Sigmoid colon (tissue), 3 donors: Measurements from ENCODE around the gene TMEM114.

Experiments
- POLR2A ChIP-seq, 2 donors: fragments of 450-650 bp; IDR thresholded peaks; one replicate each; pipeline ENCODE4 v1.6.1; 2016; ENCODE audit warnings: antibody characterized with exemption in 2 of 2, mild to moderate bottlenecking in 2 of 2, moderate library complexity in 2 of 2
- TF ChIP-seq, protein P1 (sequence below), 4 experiments: fragments of 450-650 bp in 3 of 4; fragments of 200-600 bp in 1 of 4; IDR thresholded peaks; one replicate each; pipeline ENCODE4 v1.5.1; 2016 to 2019; ENCODE audit warnings: antibody characterized with exemption in 4 of 4, mild to moderate bottlenecking in 3 of 4, moderate library complexity in 2 of 4

DNA sequence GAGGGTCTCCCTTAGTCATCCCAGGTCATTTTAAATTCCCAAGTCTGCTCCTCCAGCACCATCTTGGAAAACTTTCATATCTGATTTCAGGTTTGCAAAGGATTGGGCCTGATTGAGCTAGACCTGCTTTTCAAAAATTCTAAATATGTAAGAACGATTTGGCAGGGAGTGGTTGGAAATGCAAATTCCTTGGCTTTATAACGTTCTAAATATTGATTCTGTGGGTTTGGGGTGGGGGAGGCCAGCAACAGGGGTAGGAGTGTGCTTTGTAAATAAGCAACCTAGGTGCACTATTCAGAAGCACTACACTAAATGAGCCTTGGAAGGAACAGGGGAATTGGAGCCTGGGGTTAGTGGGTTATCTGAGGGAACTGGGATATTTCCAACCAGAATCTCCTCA, 47.9 kb downstream of the TMEM114 start:
- TF ChIP-seq, protein P1, sequence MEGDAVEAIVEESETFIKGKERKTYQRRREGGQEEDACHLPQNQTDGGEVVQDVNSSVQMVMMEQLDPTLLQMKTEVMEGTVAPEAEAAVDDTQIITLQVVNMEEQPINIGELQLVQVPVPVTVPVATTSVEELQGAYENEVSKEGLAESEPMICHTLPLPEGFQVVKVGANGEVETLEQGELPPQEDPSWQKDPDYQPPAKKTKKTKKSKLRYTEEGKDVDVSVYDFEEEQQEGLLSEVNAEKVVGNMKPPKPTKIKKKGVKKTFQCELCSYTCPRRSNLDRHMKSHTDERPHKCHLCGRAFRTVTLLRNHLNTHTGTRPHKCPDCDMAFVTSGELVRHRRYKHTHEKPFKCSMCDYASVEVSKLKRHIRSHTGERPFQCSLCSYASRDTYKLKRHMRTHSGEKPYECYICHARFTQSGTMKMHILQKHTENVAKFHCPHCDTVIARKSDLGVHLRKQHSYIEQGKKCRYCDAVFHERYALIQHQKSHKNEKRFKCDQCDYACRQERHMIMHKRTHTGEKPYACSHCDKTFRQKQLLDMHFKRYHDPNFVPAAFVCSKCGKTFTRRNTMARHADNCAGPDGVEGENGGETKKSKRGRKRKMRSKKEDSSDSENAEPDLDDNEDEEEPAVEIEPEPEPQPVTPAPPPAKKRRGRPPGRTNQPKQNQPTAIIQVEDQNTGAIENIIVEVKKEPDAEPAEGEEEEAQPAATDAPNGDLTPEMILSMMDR (IDR thresholded peaks at IDR 0.05) = no peak
- no peak for TF ChIP-seq POLR2A (IDR thresholded peaks at IDR 0.05)
